OCI-LY1 (cell line): ENCODE data around the gene ADAMTSL1.

Experiments used
- CTCF ChIP-seq: fragments of 200-600 bp; sonication (generic), shearing (Covaris generic); IDR thresholded peaks from 2 replicates; pipeline ENCODE4 v1.5.1; 2017; ENCODE audit warnings: mild to moderate bottlenecking, antibody characterized with exemption, low read length, moderate library complexity, mixed read lengths
- EZH2 ChIP-seq: fragments of 200-600 bp; sonication (generic), shearing (Covaris generic); IDR thresholded peaks from 2 replicates; pipeline ENCODE4 v1.8.0; 2017; ENCODE audit warnings: borderline replicate concordance, mixed run types, mild to moderate bottlenecking, antibody characterized with exemption, low read length, moderate library complexity, mixed read lengths

- TF ChIP-seq CTCF (no peak), EZH2 (no peak)
Measured at GRCh38 chr9:18626046-18626698, 152.2 kb downstream of the ADAMTSL1 start.
